Measurements from ENCODE around the gene HIVEP1. TPM values are rescaled to one million over a fixed set of nuclear protein-coding genes. Genes with fewer than 3 reads are reported as not detected.

HIVEP1 gene
- total and polyA plus RNA-seq, 4 donors, result 2.7 to 27.2 (median 6.2) TPM

- DNase-seq (ENCODE audit: low spot score), result no peak
- 78% methylated on average over 2 of the region's 2 CpGs for WGBS
Observed at GRCh38 chr6:12071064-12071615, 59.0 kb downstream of the HIVEP1 start.

GRCh38 chr6:12075067-12075563, 63.0 kb downstream of the HIVEP1 start:
- Histone ChIP-seq H3K9me3 (ENCODE audit: control insufficient read depth in 4 of 4, low read length in 3 of 4) (no peaks in the 10 kb centered on the region), H3K36me3 (ENCODE audit: control insufficient read depth in 4 of 4, insufficient read depth in 3 of 4, low read depth in 1 of 4, low read length in 3 of 4) (peaks cover 0 to 6% (median 3%) of the 10 kb centered on the region in 4 donors), H3K4me3 (ENCODE audit: low read depth in 1 of 3, low read length in 3 of 3) (no peak overlapping the region), H3K9ac (ENCODE audit: low read depth in 1 of 2, low read length in 2 of 2) (no peak overlapping the region), H3K27ac (ENCODE audit: low read depth in 1 of 2, low read length in 2 of 2) (no peak overlapping the region), H3K4me1 (ENCODE audit: control insufficient read depth in 4 of 4, insufficient read depth in 4 of 4, low read length in 3 of 4) (peaks cover 0 to 10% (median under 1%) of the 10 kb centered on the region in 4 donors), H3K27me3 (ENCODE audit: control insufficient read depth in 4 of 4, insufficient read depth in 4 of 4, low read length in 3 of 4) (no peaks in the 10 kb centered on the region)
- no peak for TF ChIP-seq SP1 (IDR thresholded peaks at IDR 0.05)
- TF ChIP-seq RAD21 (IDR thresholded peaks at IDR 0.05), result peak; percentile 79 to 82
- no peak for TF ChIP-seq ZBTB33 (IDR thresholded peaks at IDR 0.05)
- no peak for TF ChIP-seq GABPA (IDR thresholded peaks at IDR 0.05 in 1 of 2, conservative IDR thresholded peaks at IDR 0.05 in 1 of 2)
- TF ChIP-seq RXRA (IDR thresholded peaks at IDR 0.05), result peak; percentile 21 to 48
- TF ChIP-seq CTCF (IDR thresholded peaks at IDR 0.05; ENCODE audit: low read depth, low read length, missing input control), result peak; percentile 40
- whole genome bisulfite sequencing, result 60% methylated on average over 9 of the region's 9 CpGs
- DNase-seq (ENCODE audit: low spot score), result no peak

More at GRCh38 chr6:12071064-12071615, 59.0 kb downstream of the HIVEP1 start:
- Histone ChIP-seq H3K9me3 (ENCODE audit: control insufficient read depth in 4 of 4, low read length in 3 of 4) (no peaks in the 10 kb centered on the region), H3K4me3 (ENCODE audit: low read depth in 1 of 3, low read length in 3 of 3) (no peak overlapping the region), H3K4me1 (ENCODE audit: control insufficient read depth in 4 of 4, insufficient read depth in 4 of 4, low read length in 3 of 4) (peaks cover 0 to 10% (median under 1%) of the 10 kb centered on the region in 4 donors), H3K27me3 (ENCODE audit: control insufficient read depth in 4 of 4, insufficient read depth in 4 of 4, low read length in 3 of 4) (no peaks in the 10 kb centered on the region), H3K27ac (ENCODE audit: low read depth in 1 of 2, low read length in 2 of 2) (no peak overlapping the region), H3K9ac (ENCODE audit: low read depth in 1 of 2, low read length in 2 of 2) (no peak overlapping the region), H3K36me3 (ENCODE audit: control insufficient read depth in 4 of 4, insufficient read depth in 3 of 4, low read depth in 1 of 4, low read length in 3 of 4) (no peaks in the 10 kb centered on the region)
- TF ChIP-seq RAD21 (IDR thresholded peaks at IDR 0.05) (no peak), HNF4A (conservative IDR thresholded peaks at IDR 0.05) (no peak), SP1 (IDR thresholded peaks at IDR 0.05) (no peak), NR2F2 (IDR thresholded peaks at IDR 0.05) (no peak), EGR1 (IDR thresholded peaks at IDR 0.05; ENCODE audit: low read depth in 2 of 2) (no peak), ZBTB33 (IDR thresholded peaks at IDR 0.05) (no peak), FOXA1 (IDR thresholded peaks at IDR 0.05) (no peak), FOXA2 (IDR thresholded peaks at IDR 0.05) (no peak), HNF4G (IDR thresholded peaks at IDR 0.05) (no peak), GABPA (IDR thresholded peaks at IDR 0.05 in 1 of 2, conservative IDR thresholded peaks at IDR 0.05 in 1 of 2) (no peak)
